SU-DHL-6 (cell line): ENCODE data around the gene LRRC18.

Experiments
- CTCF ChIP-seq: fragments of 200-600 bp; sonication (generic); IDR thresholded peaks from one replicate; pipeline ENCODE4 v1.5.1; 2017; ENCODE audit warnings: antibody characterized with exemption, mild to moderate bottlenecking, low read length, moderate library complexity; ENCODE audit not compliant: insufficient read depth, poor library complexity, severe bottlenecking
- EZH2phosphoT487 ChIP-seq: fragments of 200-600 bp; sonication (generic), shearing (Covaris generic); conservative IDR thresholded peaks from 2 replicates; pipeline ENCODE4 v1.6.1; 2018; ENCODE audit warnings: mild to moderate bottlenecking, antibody characterized with exemption, low read length, moderate library complexity, mixed read lengths

GRCh38 chr10:48903151-48903550, 36.5 kb downstream of the LRRC18 start:
- TF ChIP-seq CTCF (no peak), EZH2phosphoT487 (no peak)
